Duodenal mucosa (tissue), 2 donors: Measurements from ENCODE around the gene MIA.
"Not testable (repeated sequence)": the region's sequence is repeated elsewhere in the genome, so short reads cannot be mapped to it uniquely, and the experiment has no call there.

Experiments used
- H3K27ac ChIP-seq: one replicate; pipeline ENCODE4 v1.7.0; 2013; ENCODE audit warnings: low read depth, low read length
- H3K27me3 ChIP-seq, 2 donors: one replicate each; pipeline ENCODE4 v1.7.0; 2013; ENCODE audit warnings: low read length in 2 of 2, control low read depth in 1 of 2; ENCODE audit not compliant: insufficient read depth in 2 of 2, control insufficient read depth in 1 of 2
- H3K36me3 ChIP-seq, 2 donors: one replicate each; pipeline ENCODE4 v1.7.0; 2013; ENCODE audit warnings: low read length in 2 of 2, control low read depth in 1 of 2; ENCODE audit not compliant: insufficient read depth in 2 of 2, control insufficient read depth in 1 of 2
- H3K4me1 ChIP-seq, 2 donors: one replicate each; pipeline ENCODE4 v1.7.0; 2013; ENCODE audit warnings: low read length in 2 of 2, control low read depth in 1 of 2; ENCODE audit not compliant: insufficient read depth in 2 of 2, control insufficient read depth in 1 of 2
- H3K4me3 ChIP-seq, 2 donors: one replicate each; pipeline ENCODE4 v1.7.0; 2013; ENCODE audit warnings: low read length in 2 of 2, low read depth in 1 of 2
- H3K9ac ChIP-seq, 2 donors: one replicate each; pipeline ENCODE4 v1.7.0; 2013; ENCODE audit warnings: low read length in 2 of 2, low read depth in 1 of 2
- H3K9me3 ChIP-seq, 2 donors: one replicate each; pipeline ENCODE4 v1.7.0; 2013; ENCODE audit warnings: low read length in 2 of 2, control low read depth in 1 of 2; ENCODE audit not compliant: control insufficient read depth in 1 of 2

Gene MIA

GRCh38 chr19:40777937-40778705 is 2.8 kb downstream of the MIA start, which contains the start of gene RAB4B:
TSS of gene RAB4B (plus strand) at chr19:40778247. CDS start at chr19:40778376, 129 bp downstream.
- H3K27me3 ChIP-seq: no peaks in the 10 kb centered on the region
- H3K27ac ChIP-seq: peak within 1 kb of the TSS; percentile 98
- peak within 1 kb of the TSS; percentile 90 to 94 for H3K9ac ChIP-seq
- H3K4me1 ChIP-seq: peaks cover 12 to 15% of the 10 kb centered on the region in 2 donors
- peak within 1 kb of the TSS; percentile 84 to 91 for H3K4me3 ChIP-seq
- peaks cover 0 to 3% of the 10 kb centered on the region in 2 donors for H3K36me3 ChIP-seq
- H3K9me3 ChIP-seq: no peaks in the 10 kb centered on the region

- H3K27ac ChIP-seq: peak overlapping the region; percentile 96
- H3K4me1 ChIP-seq: peaks cover 12 to 15% of the 10 kb centered on the region in 2 donors
- peak overlapping the region; percentile 90 to 94 for H3K9ac ChIP-seq
- H3K27me3 ChIP-seq: no peaks in the 10 kb centered on the region
- H3K9me3 ChIP-seq: no peaks in the 10 kb centered on the region
- peak overlapping the region; percentile 72 to 84 for H3K4me3 ChIP-seq
- H3K36me3 ChIP-seq: peaks cover 0 to 3% of the 10 kb centered on the region in 2 donors
Measured at GRCh38 chr19:40778706-40779284, 3.5 kb downstream of the MIA start.

- Histone ChIP-seq H3K27me3 (no peaks in the 10 kb centered on the region), H3K4me1 (peaks cover 12 to 15% of the 10 kb centered on the region in 2 donors), H3K36me3 (peaks cover 0 to 3% of the 10 kb centered on the region in 2 donors), H3K9me3 (no peaks in the 10 kb centered on the region), H3K4me3 (no peak overlapping the region), H3K9ac (no peak overlapping the region), H3K27ac (no peak overlapping the region)
Measured at GRCh38 chr19:40780582-40780981, 5.3 kb downstream of the MIA start.

GRCh38 chr19:40781140-40781539 is 5.8 kb downstream of the MIA start:
- H3K27ac ChIP-seq: no peak overlapping the region
- H3K9ac ChIP-seq: no peak overlapping the region
- peaks cover 0 to 3% of the 10 kb centered on the region in 2 donors for H3K36me3 ChIP-seq
- no peaks in the 10 kb centered on the region for H3K27me3 ChIP-seq
- no peaks in the 10 kb centered on the region for H3K9me3 ChIP-seq
- peaks cover 12 to 15% of the 10 kb centered on the region in 2 donors for H3K4me1 ChIP-seq
- H3K4me3 ChIP-seq: no peak overlapping the region

GRCh38 chr19:40783711-40784110 is 8.4 kb downstream of the MIA start:
- no peaks in the 10 kb centered on the region for H3K9me3 ChIP-seq
- H3K9ac ChIP-seq: no peak overlapping the region

GRCh38 chr19:40784146-40784545 is 8.8 kb downstream of the MIA start:
- not testable (repeated sequence) for H3K27ac ChIP-seq, H3K4me3 ChIP-seq, H3K4me1 ChIP-seq, H3K27me3 ChIP-seq, H3K9me3 ChIP-seq, H3K9ac ChIP-seq, H3K36me3 ChIP-seq

More at GRCh38 chr19:40783711-40784110, 8.4 kb downstream of the MIA start:
- Histone ChIP-seq H3K27ac (no peak overlapping the region), H3K4me3 (no peak overlapping the region), H3K36me3 (peaks cover 3 to 5% of the 10 kb centered on the region in 2 donors), H3K4me1 (peaks cover 5 to 6% of the 10 kb centered on the region in 2 donors), H3K27me3 (no peaks in the 10 kb centered on the region)

GRCh38 chr19:40785526-40785925 is 10.2 kb downstream of the MIA start:
- Histone ChIP-seq H3K4me1 (no peaks in the 10 kb centered on the region), H3K9me3 (no peaks in the 10 kb centered on the region), H3K27ac (no peak overlapping the region), H3K36me3 (peaks cover 6 to 9% of the 10 kb centered on the region in 2 donors), H3K4me3 (no peak overlapping the region), H3K9ac (no peak overlapping the region), H3K27me3 (no peaks in the 10 kb centered on the region)

- Histone ChIP-seq H3K27ac (no peak overlapping the region), H3K9me3 (no peaks in the 10 kb centered on the region), H3K9ac (no peak overlapping the region), H3K27me3 (no peaks in the 10 kb centered on the region), H3K4me3 (no peak overlapping the region), H3K36me3 (peaks cover 6 to 9% of the 10 kb centered on the region in 2 donors), H3K4me1 (no peaks in the 10 kb centered on the region)
Measured at GRCh38 chr19:40786060-40787037, 11.0 kb downstream of the MIA start.

GRCh38 chr19:40791349-40791748 is 16.0 kb downstream of the MIA start:
- Histone ChIP-seq H3K27me3 (no peaks in the 10 kb centered on the region), H3K9ac (no peak overlapping the region), H3K9me3 (no peaks in the 10 kb centered on the region), H3K4me1 (no peaks in the 10 kb centered on the region), H3K27ac (no peak overlapping the region), H3K4me3 (no peak overlapping the region), H3K36me3 (peaks cover 9 to 10% of the 10 kb centered on the region in 2 donors)
